ENCODE results near the gene ASB6.
A peak's percentile ranks its signal among the peaks of the same experiment; 100 is the strongest.

DNA sequence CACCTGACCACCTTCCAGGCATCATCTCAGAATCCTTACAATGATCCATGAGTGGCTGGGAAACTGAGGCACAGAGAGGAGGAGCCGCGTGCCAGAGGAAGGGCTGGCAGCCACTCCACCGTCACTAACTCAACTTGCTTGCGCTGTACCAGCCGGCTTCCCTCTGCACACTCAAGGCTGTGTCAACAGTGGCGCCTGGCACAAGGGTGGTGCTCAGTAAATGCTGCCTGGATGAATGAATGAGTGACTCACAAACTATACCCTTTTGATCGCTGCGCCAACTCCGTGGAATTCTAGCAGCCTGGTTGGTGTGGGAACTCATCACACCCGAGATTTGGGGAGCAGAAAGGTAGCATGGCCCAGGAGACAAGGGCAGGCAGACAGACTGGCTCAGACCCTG is 45.4 kb upstream of the ASB6 start:
- TF ChIP-seq CTCF (IDR thresholded peaks at IDR 0.05) (no peak), EP300 (IDR thresholded peaks at IDR 0.05) (no peak), POLR2A (IDR thresholded peaks at IDR 0.05) (no peak), POLR2AphosphoS5 (IDR thresholded peaks at IDR 0.05) (peak in 1 of 3 donors; percentile 16)

All from stomach (tissue), 4 donors.